Activated B cell treated with CpG ODN at 0.5 μM for 24 hours (primary cell): ENCODE results near the gene NPAS2. TPM values are rescaled to one million over a fixed set of nuclear protein-coding genes. Genes with fewer than 3 reads are reported as not detected.

ENCODE experiments used
- ATAC-seq: fragments of 200-7000 bp; cut with Tn5 transposase; one replicate; pipeline ENCODE4 v1.10.0; 2021; ENCODE audit warnings: low read depth, mild to moderate bottlenecking, moderate library complexity
- CTCF ChIA-PET: fragments of 350-600 bp; sonication (Branson Sonifier 250); formaldehyde crosslinking; loops from one replicate; lab custom pipeline; 2021; ENCODE audit warnings: antibody characterized with exemption; lab: Charles Lee
- POLR2A ChIA-PET: fragments of 350-600 bp; sonication (Branson Sonifier 250); formaldehyde crosslinking; loops from one replicate; lab custom pipeline; 2021; ENCODE audit warnings: antibody characterized with exemption; lab: Charles Lee
- DNase-seq: peaks from one replicate; pipeline ENCODE4 v3.0.0; 2022
- H3K27ac Mint-ChIP-seq: one replicate; pipeline ENCODE4 v1.8.0; 2020; ENCODE audit warnings: mixed read lengths
- H3K27me3 Mint-ChIP-seq: one replicate; pipeline ENCODE4 v1.8.0; 2021; ENCODE audit warnings: mixed read lengths
- H3K36me3 Mint-ChIP-seq: one replicate; pipeline ENCODE4 v1.8.0; 2021; ENCODE audit warnings: low read depth, mixed read lengths
- H3K4me1 Mint-ChIP-seq: one replicate; pipeline ENCODE4 v1.8.0; 2021; ENCODE audit warnings: mixed read lengths
- H3K4me3 Mint-ChIP-seq: one replicate; pipeline ENCODE4 v1.8.0; 2020; ENCODE audit warnings: mild to moderate bottlenecking, mixed read lengths
- H3K9me3 Mint-ChIP-seq: one replicate; pipeline ENCODE4 v1.8.0; 2020; ENCODE audit warnings: mixed read lengths
- CTCF ChIP-seq: fragments of 200-600 bp; IDR thresholded peaks from one replicate; pipeline ENCODE4 v1.8.0; 2022; ENCODE audit warnings: antibody characterized with exemption, mild to moderate bottlenecking
- intact Hi-C: fragments of 100-400 bp; cut with micrococcal nuclease; formaldehyde crosslinking; loops from one replicate; pipeline ENCODE4 v1.15.1; 2024
- total RNA-seq: library from RNA; stranded (reverse); gene quantifications from 2 replicates; pipeline ENCODE4 v1.2.3, GENCODE V29; 2022

The NPAS2 gene
- total RNA-seq, 1 donor from 2014 or later: not detected

DNA sequence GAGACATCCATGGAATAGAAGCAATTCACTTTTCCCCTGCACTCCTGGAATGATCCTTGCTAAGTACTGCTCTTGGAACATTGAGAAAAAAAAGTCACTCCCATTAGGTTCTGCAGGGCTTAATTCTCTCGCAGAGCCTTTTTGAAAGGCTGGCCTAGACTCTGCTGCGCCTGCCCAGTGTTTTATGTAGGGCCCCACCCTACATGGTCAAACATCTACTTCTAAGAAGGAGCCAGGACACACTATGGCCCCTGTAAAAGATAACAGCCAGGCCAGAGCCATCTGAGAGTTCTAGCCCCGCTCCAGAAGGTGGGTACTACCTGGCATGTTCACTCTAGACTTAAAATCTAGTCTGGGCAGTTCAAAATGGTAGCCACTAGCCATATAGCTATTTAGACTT lies 30.6 kb upstream of the NPAS2 start:
- no peak overlapping the region for H3K27ac Mint-ChIP-seq
- peaks cover 11% of the 10 kb centered on the region for H3K27me3 Mint-ChIP-seq
- ATAC-seq (no peak), DNase-seq (no peak)
- no peak for TF ChIP-seq CTCF
- no peaks in the 10 kb centered on the region for H3K4me1 Mint-ChIP-seq
- H3K4me3 Mint-ChIP-seq: no peak overlapping the region
- ChIA-PET POLR2A (no interaction called here), CTCF (no interaction called here)
- H3K36me3 Mint-ChIP-seq: no peaks in the 10 kb centered on the region
- intact Hi-C loops: no loop called here
- peaks cover 7% of the 10 kb centered on the region for H3K9me3 Mint-ChIP-seq

DNA sequence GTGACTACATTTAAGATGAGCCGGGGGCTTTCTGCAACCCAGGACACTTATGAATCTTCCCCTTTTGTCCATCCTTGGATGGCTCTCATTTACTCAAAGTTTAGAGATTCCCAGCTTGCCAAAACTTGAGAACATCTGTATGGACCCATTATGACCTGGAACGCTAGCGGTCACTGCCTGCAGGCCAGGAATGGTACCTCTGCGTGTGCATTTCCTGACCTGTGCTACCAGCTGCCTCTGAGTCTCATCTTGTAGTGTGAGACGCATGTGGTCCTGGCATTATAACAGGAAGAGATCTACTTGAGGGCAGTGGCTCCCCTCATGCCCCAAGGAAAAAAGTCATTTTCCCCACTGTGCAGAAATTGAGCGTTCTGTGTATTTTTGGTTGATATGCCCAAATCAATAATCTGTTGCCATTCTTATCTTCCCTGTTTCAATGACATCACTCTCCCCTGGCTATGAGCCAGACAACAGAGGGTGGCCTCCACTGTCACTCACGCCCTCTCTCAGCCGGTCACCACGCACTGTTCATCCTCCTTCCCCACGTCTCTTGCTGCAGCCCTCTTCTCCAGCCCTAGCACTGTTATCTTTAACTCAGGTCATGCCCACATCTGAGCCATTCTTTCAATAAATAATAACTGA lies 28.5 kb upstream of the NPAS2 start:
- intact Hi-C loops: no loop called here
- no peak overlapping the region for H3K4me3 Mint-ChIP-seq
- H3K4me1 Mint-ChIP-seq: no peaks in the 10 kb centered on the region
- ChIA-PET CTCF (no interaction called here), POLR2A (no interaction called here)
- H3K9me3 Mint-ChIP-seq: peaks cover 7% of the 10 kb centered on the region
- H3K27me3 Mint-ChIP-seq: peaks cover 17% of the 10 kb centered on the region
- no peak for ATAC-seq
- no peak for DNase-seq
- no peak overlapping the region for H3K27ac Mint-ChIP-seq
- TF ChIP-seq CTCF: no peak
- no peaks in the 10 kb centered on the region for H3K36me3 Mint-ChIP-seq

GRCh38 chr2:100791936-100792308 lies 28.0 kb upstream of the NPAS2 start:
- ChIA-PET CTCF (no interaction called here), POLR2A (no interaction called here)
- ATAC-seq (no peak), DNase-seq (no peak)
- Mint-ChIP-seq H3K9me3 (peaks cover 7% of the 10 kb centered on the region), H3K27me3 (peaks cover 20% of the 10 kb centered on the region), H3K36me3 (no peaks in the 10 kb centered on the region), H3K4me1 (no peaks in the 10 kb centered on the region), H3K27ac (no peak overlapping the region), H3K4me3 (no peak overlapping the region)
- intact Hi-C loops: no loop called here
- TF ChIP-seq CTCF: no peak

DNA sequence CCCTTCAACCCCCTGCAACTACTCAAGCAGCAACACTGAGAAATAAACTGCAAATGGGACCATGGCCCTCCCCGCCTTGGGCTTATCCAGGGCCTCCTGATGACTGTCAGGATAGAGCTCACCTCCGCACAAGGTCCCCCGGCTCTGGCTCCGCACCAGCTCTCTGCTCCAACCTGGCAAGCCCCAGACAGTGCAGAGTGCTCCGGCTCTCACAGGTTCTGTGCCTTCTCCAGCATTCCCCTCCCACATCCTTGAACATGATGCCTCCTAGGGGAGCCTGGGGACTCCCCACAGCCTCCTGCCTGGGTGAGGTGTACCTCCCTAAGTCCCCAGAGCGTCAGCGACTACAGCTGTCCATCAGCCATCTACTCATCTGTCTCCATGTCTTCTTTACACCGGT lies 26.7 kb upstream of the NPAS2 start:
- Mint-ChIP-seq H3K4me1 (no peaks in the 10 kb centered on the region), H3K9me3 (peaks cover under 1% of the 10 kb centered on the region), H3K27ac (no peak overlapping the region), H3K27me3 (peaks cover 20% of the 10 kb centered on the region), H3K36me3 (no peaks in the 10 kb centered on the region), H3K4me3 (no peak overlapping the region)
- no peak for TF ChIP-seq CTCF
- DNase-seq (no peak), ATAC-seq (no peak)
- CTCF ChIA-PET: no interaction called here
- POLR2A ChIA-PET: no interaction called here
- intact Hi-C loops: no loop called here

DNA sequence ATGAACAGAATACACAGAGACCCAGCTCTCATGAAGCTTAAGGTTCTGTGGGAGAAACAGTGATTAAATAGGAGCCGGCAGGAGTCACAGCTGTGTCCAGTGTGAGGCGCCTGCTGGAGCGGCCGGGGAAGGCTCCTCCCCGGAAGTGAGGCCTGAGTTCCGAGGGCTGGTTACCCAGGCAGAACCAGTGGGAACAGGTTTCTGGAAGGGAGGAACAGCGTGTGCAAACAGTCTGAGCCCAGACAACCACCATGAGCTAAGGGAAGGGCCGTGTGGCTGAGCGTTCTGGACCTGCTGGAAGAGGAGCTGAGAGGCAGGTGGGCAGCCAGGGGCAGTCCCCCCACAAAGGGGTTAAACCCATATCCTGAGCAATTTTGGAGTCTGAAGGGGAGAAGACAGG lies 26.0 kb upstream of the NPAS2 start:
- no peak for ATAC-seq
- Mint-ChIP-seq H3K9me3 (no peaks in the 10 kb centered on the region), H3K36me3 (no peaks in the 10 kb centered on the region), H3K27me3 (peaks cover 20% of the 10 kb centered on the region), H3K27ac (no peak overlapping the region), H3K4me1 (no peaks in the 10 kb centered on the region), H3K4me3 (no peak overlapping the region)
- no peak for TF ChIP-seq CTCF
- DNase-seq: no peak
- CTCF ChIA-PET: no interaction called here
- intact Hi-C loops: no loop called here
- POLR2A ChIA-PET: no interaction called here
